HG02852 (cell line): ENCODE results near the gene PTPN22.
A peak's percentile ranks its signal among the peaks of the same experiment; 100 is the strongest.

Experiments
- ATAC-seq: cut with Tn5 transposase; IDR thresholded peaks from one replicate; pipeline ENCODE4 v1.9.1; 2021; ENCODE audit warnings: mild to moderate bottlenecking, moderate library complexity; ENCODE audit not compliant: unreplicated experiment

The PTPN22 gene

DNA sequence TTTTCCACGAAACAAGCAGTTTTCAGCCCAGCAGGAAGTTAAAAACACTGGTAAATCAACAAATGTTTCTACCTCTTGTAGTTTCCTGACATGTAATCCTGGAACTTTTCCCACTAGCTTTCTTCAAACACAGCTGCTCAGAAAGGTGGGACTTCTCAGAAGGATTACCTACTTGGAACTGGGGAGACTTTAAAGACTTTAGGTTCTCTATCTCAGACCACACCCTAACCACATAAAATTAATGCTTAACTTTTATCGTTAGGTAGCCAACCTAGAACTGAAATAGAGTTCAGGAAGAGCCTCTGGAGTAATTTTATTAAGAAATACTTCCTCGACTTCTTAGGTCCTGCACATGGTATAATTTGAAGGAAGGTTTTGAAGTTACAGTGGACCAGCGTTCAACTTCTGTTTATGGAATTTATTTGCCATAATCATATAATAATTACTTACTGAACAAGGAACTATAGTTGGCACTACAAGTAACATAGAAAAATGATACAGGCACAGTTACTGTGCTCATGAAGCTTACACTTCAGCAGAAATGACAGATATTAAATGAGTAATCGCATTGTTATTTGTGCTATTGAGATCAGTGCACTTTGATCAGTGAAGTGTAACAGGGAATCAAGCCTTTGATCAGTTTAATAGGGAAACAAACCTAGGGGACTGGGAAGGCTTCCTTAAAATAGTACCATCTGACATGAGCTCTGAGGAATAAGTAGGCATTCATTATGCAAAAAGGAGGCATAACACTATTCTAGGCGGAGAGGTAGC lies 16.1 kb upstream of the PTPN22 start, which contains the start of gene BCL2L15:
Gene BCL2L15, minus strand, starts transcription at position 180 of the 774 bp plus-strand sequence. CDS start 206 bp downstream, outside the sequence.
- no peak for ATAC-seq

DNA sequence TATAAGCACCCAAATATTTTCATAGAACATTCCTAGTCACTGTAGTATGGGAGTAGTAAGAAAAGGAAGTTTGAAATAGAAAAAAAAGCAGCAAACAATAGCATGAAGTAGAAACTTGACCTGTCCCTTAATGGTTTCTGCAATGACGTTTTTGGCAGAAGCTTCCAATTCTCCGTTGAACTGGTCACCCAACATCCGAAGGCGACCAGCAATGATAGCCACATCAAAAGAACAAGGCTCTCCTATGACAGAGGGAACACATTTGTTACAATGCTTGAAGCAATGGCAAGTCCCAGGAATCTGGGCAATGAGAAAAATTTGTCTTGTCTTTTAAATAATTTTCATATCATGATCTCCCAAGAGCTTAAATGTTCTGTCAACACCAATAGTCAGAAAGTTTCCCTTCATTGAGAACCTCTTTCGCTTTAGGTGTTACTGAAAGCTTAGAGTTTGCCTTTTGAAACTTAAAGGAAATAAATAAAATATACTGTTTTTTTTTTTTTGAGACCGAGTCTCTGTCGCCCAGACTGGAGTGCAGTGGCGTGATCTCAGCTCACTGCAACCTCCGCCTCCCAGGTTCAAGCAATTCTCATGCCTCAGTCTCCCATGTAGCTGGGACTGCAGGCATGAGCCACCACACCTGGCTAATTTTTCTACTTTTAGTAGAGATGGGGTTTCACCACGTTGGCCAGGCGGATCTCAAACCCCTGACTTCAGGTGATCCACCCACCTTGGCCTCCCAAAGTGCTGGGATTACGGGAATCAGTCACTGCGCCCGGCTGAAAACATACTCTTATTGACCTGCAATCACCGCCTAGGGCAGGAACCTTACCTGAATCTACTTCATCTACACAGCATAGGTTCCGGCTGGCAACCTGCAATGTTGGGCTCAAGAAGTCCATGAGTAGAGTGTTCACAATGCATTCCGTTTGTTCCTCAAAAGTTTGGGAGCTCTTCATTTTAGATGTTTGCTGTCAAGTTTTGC lies 15.2 kb upstream of the PTPN22 start:
- ATAC-seq: no peak

- ATAC-seq: no peak
These were observed 10.1 kb upstream of the PTPN22 start for GRCh38 chr1:113881661-113882060.

- ATAC-seq: no peak
These were observed 8.2 kb upstream of the PTPN22 start for GRCh38 chr1:113879739-113880038.

DNA sequence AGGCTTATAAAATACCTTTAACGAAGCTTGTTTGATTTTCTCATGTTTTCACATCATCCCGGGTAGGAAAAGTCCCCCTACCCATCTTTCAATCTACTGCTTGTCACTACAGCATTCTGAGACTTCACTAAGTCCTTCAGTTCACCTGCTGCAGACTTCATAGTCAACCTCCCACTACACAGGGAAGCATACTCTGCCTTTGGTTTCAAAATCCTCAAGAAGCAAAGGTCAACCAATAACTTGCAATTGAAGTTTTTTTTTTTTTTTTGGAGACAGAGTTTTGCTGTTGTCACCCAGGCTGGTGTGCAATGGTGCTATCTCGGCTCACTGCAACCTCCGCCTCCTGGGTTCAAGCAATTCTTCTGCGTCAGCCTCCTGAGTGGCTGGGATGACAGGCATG lies 4.7 kb upstream of the PTPN22 start:
- no peak for ATAC-seq

DNA sequence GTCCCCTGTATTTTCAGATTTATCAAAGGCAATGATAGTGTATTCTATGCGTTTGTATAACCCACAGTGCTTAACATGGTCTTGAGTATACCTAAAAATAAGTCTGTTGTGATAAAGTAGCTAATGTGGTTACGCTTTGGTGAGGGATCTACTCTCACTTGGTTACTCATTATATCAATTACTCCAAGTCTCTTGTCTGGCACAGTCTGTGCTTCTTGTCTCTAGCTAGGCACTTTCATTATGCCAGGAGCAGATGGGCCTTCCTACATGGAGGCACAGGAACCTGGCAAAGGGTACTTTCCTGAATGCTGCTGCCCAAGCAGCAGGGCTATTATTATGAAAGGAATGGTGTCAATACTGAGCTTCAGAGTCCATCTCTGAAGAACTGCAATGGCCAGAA lies 4.2 kb upstream of the PTPN22 start:
- no peak for ATAC-seq

DNA sequence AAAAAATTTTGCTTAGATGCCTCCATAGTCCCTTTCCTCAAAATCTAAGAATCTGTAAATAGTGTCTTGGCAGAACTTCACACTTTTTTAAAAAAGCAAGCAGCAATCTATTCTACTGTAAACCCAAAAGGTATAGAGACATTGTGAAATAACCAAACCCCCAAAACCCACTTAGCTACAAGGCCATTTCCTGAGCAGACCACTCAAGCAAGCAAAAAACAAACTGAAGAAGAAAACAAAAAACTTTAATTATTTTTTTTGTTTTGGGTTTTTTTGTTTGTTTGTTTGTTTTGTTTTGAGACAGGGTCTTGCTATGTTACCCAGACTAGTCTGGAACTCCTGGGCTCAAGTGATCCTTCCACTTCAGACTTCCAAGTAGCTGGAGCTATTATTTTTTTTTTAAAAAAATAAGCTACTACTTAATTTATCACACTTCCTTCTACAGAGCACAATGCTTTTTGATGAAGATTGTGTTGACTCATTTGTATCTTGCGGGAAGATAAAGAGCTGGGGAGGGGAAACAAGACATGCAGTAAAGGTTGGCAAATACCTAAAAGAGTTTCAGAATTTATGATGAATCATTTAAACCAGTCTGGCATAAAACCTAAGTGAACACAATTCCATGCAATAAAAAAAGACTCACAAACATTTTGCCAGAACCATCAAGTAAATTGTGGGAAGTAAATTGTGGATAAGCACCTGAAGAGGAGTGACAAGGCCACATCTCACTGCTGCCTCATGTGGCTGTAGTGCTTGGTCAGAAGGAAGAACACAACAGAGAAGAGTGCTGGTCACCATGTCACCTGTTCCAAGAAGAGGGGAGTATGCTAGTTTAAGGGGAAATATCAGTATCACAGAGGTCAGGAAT lies 2.7 kb upstream of the PTPN22 start:
- peak; percentile 34 for ATAC-seq

DNA sequence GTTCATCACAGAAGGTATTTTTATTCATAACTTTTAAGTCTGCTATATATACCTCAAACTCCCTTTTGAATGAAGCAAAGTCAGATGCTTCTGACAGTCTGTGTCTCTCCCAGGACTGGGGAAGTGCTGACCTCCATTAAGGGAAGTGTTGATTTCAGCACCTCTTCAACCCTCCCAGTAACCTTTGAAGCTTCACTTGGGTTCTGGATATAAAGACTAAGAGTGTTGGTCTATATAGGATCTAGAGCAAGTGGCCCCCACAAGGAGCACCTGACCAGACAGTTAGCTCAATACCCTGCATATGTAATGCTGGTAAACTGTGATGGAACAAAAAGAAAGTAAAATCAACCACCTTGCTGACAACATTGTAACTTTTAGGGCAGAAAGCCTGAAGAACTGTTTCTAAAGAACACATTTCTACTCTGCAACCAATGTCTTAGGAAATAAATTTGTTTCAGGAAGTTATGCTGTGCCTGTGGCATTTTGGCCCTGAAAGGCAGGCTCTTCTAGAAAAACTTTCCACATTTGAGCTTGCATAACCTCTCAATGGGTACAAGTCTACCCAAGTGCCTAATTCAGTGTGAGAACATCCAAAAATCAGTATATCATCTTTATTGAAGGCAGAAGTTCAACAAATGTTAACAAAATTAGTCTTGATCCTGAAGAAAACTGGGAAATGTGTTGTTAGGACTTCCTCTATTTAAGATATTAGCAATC lies 865 bp upstream of the PTPN22 start:
- no peak for ATAC-seq

GRCh38 chr1:113870778-113871177 lies 734 bp downstream of the PTPN22 start:
- no peak for ATAC-seq

DNA sequence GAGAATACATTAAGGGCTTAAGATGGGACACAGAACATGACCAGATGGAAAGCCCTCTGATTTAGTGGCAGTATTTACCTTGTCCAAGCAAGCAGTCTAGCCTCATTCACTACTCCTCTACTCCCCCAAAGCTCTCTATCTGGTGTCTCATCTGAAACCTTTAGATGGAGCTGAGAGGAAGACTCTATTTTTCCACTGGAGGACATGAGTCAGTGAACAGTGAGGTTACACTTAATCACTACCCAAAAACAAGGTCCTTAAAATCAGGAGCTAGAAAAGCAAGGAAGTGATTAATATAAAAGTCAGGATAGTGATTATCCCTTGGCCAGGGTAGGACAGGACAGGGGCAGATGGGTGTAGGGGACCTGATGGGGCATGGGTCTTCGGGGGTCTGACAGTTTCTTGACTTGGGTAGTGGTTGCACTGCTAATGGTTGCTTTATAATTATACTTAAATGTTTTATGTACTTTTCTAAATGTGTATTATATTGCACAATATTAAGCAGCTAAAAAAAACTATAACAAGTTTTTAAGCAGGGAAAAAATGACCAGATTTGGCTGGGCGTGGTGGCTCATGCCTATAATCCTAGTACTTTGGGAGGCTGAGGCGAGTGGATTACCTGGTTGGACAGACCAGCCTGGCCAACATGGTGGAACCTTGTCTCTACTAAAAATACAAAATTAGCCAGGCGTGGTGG lies 3.0 kb downstream of the PTPN22 start:
- ATAC-seq: no peak

- ATAC-seq: no peak
These were observed 9.9 kb downstream of the PTPN22 start for GRCh38 chr1:113861641-113862040.

GRCh38 chr1:113860891-113861290 lies 10.6 kb downstream of the PTPN22 start:
- no peak for ATAC-seq

- ATAC-seq: peak; percentile 90
These were observed 11.9 kb downstream of the PTPN22 start for GRCh38 chr1:113859478-113860175.

DNA sequence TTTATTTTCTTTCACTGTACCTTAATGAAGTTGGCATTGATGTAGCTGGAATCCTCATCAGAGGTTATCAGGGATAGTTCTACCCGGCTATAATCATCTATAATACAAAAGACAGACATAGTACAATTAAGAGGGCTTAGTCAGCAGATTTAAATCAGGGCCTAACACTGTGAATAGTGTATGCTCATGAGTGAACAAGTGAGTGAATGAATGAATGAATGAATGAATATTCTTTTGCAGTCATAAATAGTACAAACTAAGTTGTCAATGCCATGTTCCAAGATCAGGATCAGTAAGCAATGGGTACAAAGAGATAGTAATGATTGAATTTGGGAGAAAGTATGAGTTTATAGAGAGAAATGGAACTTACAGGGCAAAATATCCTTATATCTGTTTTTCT lies 12.5 kb downstream of the PTPN22 start:
- ATAC-seq: no peak

- no peak for ATAC-seq
These were observed 13.1 kb downstream of the PTPN22 start for GRCh38 chr1:113858418-113858817.

- no peak for ATAC-seq
These were observed 13.7 kb downstream of the PTPN22 start for GRCh38 chr1:113857776-113858175.

- ATAC-seq: no peak
These were observed 15.1 kb downstream of the PTPN22 start for GRCh38 chr1:113856401-113856790.

DNA sequence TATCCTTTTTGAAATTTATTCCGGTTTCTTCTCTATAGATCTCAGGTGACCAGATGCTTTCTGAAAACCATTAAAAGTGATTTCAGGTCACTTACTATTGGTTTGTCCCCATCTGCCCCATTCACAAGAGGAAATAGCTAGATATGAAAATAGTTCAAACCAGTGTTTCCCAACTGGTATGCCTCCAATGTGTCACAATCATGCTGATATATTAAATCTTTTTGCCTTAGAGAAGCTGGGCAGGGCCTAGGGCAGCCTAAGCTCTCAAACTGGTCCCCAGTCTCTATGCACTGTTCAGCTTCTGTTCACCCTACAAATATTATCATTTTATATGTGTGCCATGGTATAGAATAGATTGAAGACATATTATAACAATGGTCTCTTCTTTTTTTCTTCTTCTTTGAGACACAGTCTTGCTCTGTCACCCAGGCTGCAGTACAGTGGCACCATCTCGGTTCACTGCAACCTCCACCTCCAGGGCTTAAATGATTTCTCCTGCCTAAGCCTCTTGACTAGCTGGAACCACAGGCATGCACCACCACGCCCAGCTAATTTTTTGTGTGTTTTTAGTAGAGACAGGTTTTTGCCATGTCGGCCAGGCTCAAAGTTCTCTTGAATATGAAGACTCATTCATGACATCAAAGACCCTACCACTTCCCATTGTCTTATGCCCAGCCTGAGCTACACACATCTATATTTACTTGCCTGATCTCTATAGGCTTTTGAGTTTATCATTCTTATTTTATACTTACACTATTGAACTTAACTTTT lies 15.7 kb downstream of the PTPN22 start:
- no peak for ATAC-seq
